ENCODE results near the gene PRMT1. TPM values are rescaled to one million over a fixed set of nuclear protein-coding genes. Genes with fewer than 3 reads are reported as not detected.
A peak's percentile ranks its signal among the peaks of the same experiment; 100 is the strongest.

Gene PRMT1
- polyA plus RNA-seq, 3 donors = 60.1 to 94.4 (median 74.3) TPM

DNA sequence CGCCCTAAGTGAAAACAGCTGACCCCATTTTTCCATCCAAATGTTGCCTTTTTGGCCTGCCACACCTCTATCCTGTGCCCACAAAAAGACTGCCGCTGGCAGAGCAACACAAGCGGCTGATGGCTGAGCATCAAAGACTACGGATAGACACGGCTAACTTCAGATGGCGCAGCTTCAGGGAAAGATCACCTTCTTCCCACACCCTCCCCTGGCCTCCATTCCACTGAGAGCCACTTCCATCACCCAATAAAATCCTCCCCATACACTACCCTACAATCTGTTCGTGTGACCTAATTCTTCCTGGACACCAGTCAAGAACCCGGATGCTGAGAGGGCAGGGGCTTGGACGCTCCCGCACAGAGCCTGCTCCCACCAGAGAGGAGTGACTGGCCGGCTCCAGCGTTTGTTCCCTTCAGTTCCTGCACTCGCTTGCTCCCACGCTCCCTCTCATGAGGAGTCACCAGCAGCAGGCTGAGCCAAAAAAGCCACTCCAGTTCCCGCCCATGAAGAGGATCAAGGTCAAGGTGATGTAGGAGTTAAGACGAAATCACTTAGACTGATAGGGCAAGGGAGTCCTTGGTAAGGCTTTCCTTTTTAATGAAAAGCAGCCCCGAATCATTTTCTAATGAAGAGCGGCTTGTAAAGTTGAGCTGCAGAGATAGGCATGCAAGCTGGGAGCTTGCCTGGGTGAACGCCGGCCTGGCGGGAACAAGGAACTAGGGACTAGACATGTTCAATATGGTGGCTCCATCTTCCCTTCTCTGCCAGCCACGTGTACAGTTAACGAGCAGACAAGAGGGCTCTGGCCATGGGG is 50.4 kb downstream of the PRMT1 start:
- Histone ChIP-seq H3K9me3 (replicated peaks in 1 of 2; ENCODE audit: control insufficient read depth in 1 of 2, insufficient read depth in 1 of 2, low read length in 2 of 2) (no peaks in the 10 kb centered on the region), H3K79me2 (ENCODE audit: insufficient read depth, low read length) (no peaks in the 10 kb centered on the region), H3K27ac (ENCODE audit: low read depth in 1 of 2, low read length in 2 of 2) (no peak overlapping the region), H3K4me1 (ENCODE audit: control insufficient read depth in 1 of 2, insufficient read depth in 2 of 2, low read length in 2 of 2) (peaks cover 0 to 2% of the 10 kb centered on the region in 2 donors), H4K20me1 (ENCODE audit: insufficient read depth, low read length) (no peaks in the 10 kb centered on the region), H2AFZ (ENCODE audit: insufficient read depth, low read depth, low read length, poor library complexity, severe bottlenecking) (no peak overlapping the region), H3K9ac (ENCODE audit: insufficient read depth, low read length, poor library complexity, severe bottlenecking) (no peak overlapping the region), H3K4me3 (replicated peaks in 1 of 3; ENCODE audit: low read depth in 2 of 3, low read length in 3 of 3) (no peak overlapping the region), H3K36me3 (replicated peaks in 1 of 2; ENCODE audit: control insufficient read depth in 1 of 2, insufficient read depth in 2 of 2, low read length in 2 of 2) (no peaks in the 10 kb centered on the region), H3K27me3 (ENCODE audit: control insufficient read depth in 2 of 2, insufficient read depth in 2 of 2, low read length in 2 of 2) (no peaks in the 10 kb centered on the region), H3K4me2 (replicated peaks; ENCODE audit: extremely low read depth, low read length, poor library complexity, severe bottlenecking) (no peak overlapping the region)
- Mint-ChIP-seq H3K4me1 (peaks cover 7% of the 10 kb centered on the region), H3K9me3 (peaks cover 0 to 7% (median 2%) of the 10 kb centered on the region in 7 donors), H3K4me3 (no peak overlapping the region), H3K36me3 (no peaks in the 10 kb centered on the region), H3K27me3 (ENCODE audit: low read depth in 3 of 3) (peaks cover 4 to 11% (median 4%) of the 10 kb centered on the region in 3 donors), H3K27ac (peak overlapping the region in 1 of 7 donors; percentile 11)
- TF ChIP-seq, protein P1, sequence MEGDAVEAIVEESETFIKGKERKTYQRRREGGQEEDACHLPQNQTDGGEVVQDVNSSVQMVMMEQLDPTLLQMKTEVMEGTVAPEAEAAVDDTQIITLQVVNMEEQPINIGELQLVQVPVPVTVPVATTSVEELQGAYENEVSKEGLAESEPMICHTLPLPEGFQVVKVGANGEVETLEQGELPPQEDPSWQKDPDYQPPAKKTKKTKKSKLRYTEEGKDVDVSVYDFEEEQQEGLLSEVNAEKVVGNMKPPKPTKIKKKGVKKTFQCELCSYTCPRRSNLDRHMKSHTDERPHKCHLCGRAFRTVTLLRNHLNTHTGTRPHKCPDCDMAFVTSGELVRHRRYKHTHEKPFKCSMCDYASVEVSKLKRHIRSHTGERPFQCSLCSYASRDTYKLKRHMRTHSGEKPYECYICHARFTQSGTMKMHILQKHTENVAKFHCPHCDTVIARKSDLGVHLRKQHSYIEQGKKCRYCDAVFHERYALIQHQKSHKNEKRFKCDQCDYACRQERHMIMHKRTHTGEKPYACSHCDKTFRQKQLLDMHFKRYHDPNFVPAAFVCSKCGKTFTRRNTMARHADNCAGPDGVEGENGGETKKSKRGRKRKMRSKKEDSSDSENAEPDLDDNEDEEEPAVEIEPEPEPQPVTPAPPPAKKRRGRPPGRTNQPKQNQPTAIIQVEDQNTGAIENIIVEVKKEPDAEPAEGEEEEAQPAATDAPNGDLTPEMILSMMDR (IDR thresholded peaks at IDR 0.05) = no peak
- intact Hi-C loops (cut with micrococcal nuclease) = no loop called here
- 97% methylated on average over 20 of the region's 23 CpGs for WGBS (ENCODE audit: insufficient coverage)
- DNase-seq = no peak

DNA sequence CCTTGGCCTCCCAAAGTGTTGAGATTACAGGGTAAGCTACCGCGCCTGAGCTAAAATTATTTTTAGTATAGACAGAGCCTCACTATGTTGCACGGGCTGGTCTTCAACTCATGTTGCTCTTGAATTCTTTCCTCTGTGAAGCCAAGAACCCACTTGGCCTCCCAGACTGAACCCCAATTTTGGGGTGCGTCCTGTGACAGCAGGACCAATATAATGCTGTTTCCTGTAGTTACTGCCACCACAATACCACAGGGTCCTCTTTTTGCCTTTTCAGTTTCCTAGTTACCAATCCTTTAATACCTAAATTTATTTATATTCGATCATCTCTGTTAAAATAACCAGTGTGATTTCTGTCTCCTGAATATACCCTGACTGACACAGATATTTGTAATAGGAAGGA is 53.1 kb downstream of the PRMT1 start:
- Histone ChIP-seq H3K36me3 (replicated peaks in 1 of 2; ENCODE audit: control insufficient read depth in 1 of 2, insufficient read depth in 2 of 2, low read length in 2 of 2) (no peaks in the 10 kb centered on the region), H4K20me1 (ENCODE audit: insufficient read depth, low read length) (no peaks in the 10 kb centered on the region), H3K79me2 (ENCODE audit: insufficient read depth, low read length) (no peaks in the 10 kb centered on the region), H3K27ac (ENCODE audit: low read depth in 1 of 2, low read length in 2 of 2) (no peak overlapping the region), H3K9me3 (replicated peaks in 1 of 2; ENCODE audit: control insufficient read depth in 1 of 2, insufficient read depth in 1 of 2, low read length in 2 of 2) (no peaks in the 10 kb centered on the region), H3K27me3 (ENCODE audit: control insufficient read depth in 2 of 2, insufficient read depth in 2 of 2, low read length in 2 of 2) (no peaks in the 10 kb centered on the region), H3K4me1 (ENCODE audit: control insufficient read depth in 1 of 2, insufficient read depth in 2 of 2, low read length in 2 of 2) (peaks cover 0 to 2% of the 10 kb centered on the region in 2 donors), H3K4me2 (replicated peaks; ENCODE audit: extremely low read depth, low read length, poor library complexity, severe bottlenecking) (no peak overlapping the region), H3K9ac (ENCODE audit: insufficient read depth, low read length, poor library complexity, severe bottlenecking) (no peak overlapping the region), H3K4me3 (replicated peaks in 1 of 3; ENCODE audit: low read depth in 2 of 3, low read length in 3 of 3) (no peak overlapping the region), H2AFZ (ENCODE audit: insufficient read depth, low read depth, low read length, poor library complexity, severe bottlenecking) (no peak overlapping the region)
- H3K36me3 Mint-ChIP-seq = no peaks in the 10 kb centered on the region
- intact Hi-C loops (cut with micrococcal nuclease) = no loop called here
- H3K4me3 Mint-ChIP-seq = no peak overlapping the region
- peaks cover 1 to 13% (median 4%) of the 10 kb centered on the region in 3 donors for H3K27me3 Mint-ChIP-seq (ENCODE audit: low read depth in 3 of 3)
- 4% methylated on average over 4 of the region's 5 CpGs for WGBS (ENCODE audit: insufficient coverage)
- H3K27ac Mint-ChIP-seq = no peak overlapping the region
- TF ChIP-seq, protein P1 (IDR thresholded peaks at IDR 0.05) = no peak
- H3K4me1 Mint-ChIP-seq = peaks cover 5% of the 10 kb centered on the region
- no peak for DNase-seq
- H3K9me3 Mint-ChIP-seq = peaks cover 0 to 7% (median 2%) of the 10 kb centered on the region in 7 donors

Small RNA genes lying within 50 kb of the gene (small RNA-seq; reads per million reads assigned to genes)
- gene MIR5088 (ENCODE audit: insufficient read length, low read depth) = not detected

Other genes with a start within 250 kb of the PRMT1 start
- gene SLC17A7, start 235.7 kb upstream of the PRMT1 start, polyA plus RNA-seq = under 1 TPM in 2 of 3 donors, not detected in 1; 0.04 to 0.09 TPM
- gene PIH1D1, start 225.5 kb upstream of the PRMT1 start, polyA plus RNA-seq = 100 to 1,000 TPM in 1 of 3 donors, 10 to 100 TPM in 2; 62.3 to 102 (median 83.9) TPM
- 10 to 100 TPM; 30.8 to 39.5 (median 31.2) TPM for gene ALDH16A1, start 224.0 kb upstream of the PRMT1 start, polyA plus RNA-seq
- 10 to 100 TPM in 1 of 3 donors, 1 to 10 TPM in 2; 5.0 to 13.8 (median 6.9) TPM for gene FLT3LG, start 203.1 kb upstream of the PRMT1 start, polyA plus RNA-seq
- gene RPL13A, start 189.7 kb upstream of the PRMT1 start, polyA plus RNA-seq = 1,000 to 10,000 TPM in 1 of 3 donors, 100 to 1,000 TPM in 2; 655 to 1,621 (median 663) TPM
- 1,000 to 10,000 TPM; 1,103 to 4,925 (median 1,481) TPM for gene RPS11, start 180.8 kb upstream of the PRMT1 start, polyA plus RNA-seq
- gene FCGRT, start 164.6 kb upstream of the PRMT1 start, polyA plus RNA-seq = 100 to 1,000 TPM; 720 to 930 (median 724) TPM
- gene RCN3, start 149.3 kb upstream of the PRMT1 start, polyA plus RNA-seq = 10 to 100 TPM in 1 of 3 donors, not detected in 2; 50.2 TPM
- 100 to 1,000 TPM in 1 of 3 donors, 10 to 100 TPM in 2; 63.4 to 120 (median 96.4) TPM for gene NOSIP, start 96.7 kb upstream of the PRMT1 start, polyA plus RNA-seq
- gene PRRG2, start 96.0 kb upstream of the PRMT1 start, polyA plus RNA-seq = under 1 TPM in 1 of 3 donors, not detected in 2; 0.49 TPM
- 1 to 10 TPM in 1 of 3 donors, under 1 TPM in 2; 0.04 to 3.3 (median 0.11) TPM for gene PRR12, start 86.1 kb upstream of the PRMT1 start, polyA plus RNA-seq
- 10 to 100 TPM; 74.9 to 91.7 (median 80.0) TPM for gene RRAS, start 37.1 kb upstream of the PRMT1 start, polyA plus RNA-seq
- 1 to 10 TPM in 1 of 3 donors, under 1 TPM in 2; 0.39 to 7.5 (median 0.68) TPM for gene SCAF1, start 35.1 kb upstream of the PRMT1 start, polyA plus RNA-seq
- 100 to 1,000 TPM in 1 of 3 donors, 10 to 100 TPM in 2; 29.8 to 115 (median 41.1) TPM for gene IRF3, start 11.4 kb upstream of the PRMT1 start, polyA plus RNA-seq
- gene BCL2L12, start 11.3 kb upstream of the PRMT1 start, polyA plus RNA-seq = 10 to 100 TPM in 1 of 3 donors, 1 to 10 TPM in 2; 5.7 to 10.3 (median 8.6) TPM
- gene ADM5, start 12.3 kb downstream of the PRMT1 start, polyA plus RNA-seq = 1 to 10 TPM in 1 of 3 donors, not detected in 2; 1.2 TPM
- gene CPT1C, start 13.8 kb downstream of the PRMT1 start, polyA plus RNA-seq = not detected
- under 1 TPM; 0.37 to 0.81 (median 0.51) TPM for gene TSKS, start 86.0 kb downstream of the PRMT1 start, polyA plus RNA-seq
- 100 to 1,000 TPM in 1 of 3 donors, 10 to 100 TPM in 2; 12.1 to 117 (median 15.1) TPM for gene AP2A1, start 89.7 kb downstream of the PRMT1 start, polyA plus RNA-seq
- 10 to 100 TPM in 1 of 3 donors, 1 to 10 TPM in 2; 5.3 to 16.7 (median 5.3) TPM for gene FUZ, start 136.0 kb downstream of the PRMT1 start, polyA plus RNA-seq
- 10 to 100 TPM; 13.9 to 52.9 (median 18.5) TPM for gene MED25, start 141.0 kb downstream of the PRMT1 start, polyA plus RNA-seq
- 10 to 100 TPM; 18.3 to 67.9 (median 31.2) TPM for gene PTOV1, start 173.9 kb downstream of the PRMT1 start, polyA plus RNA-seq
- gene PNKP, start 190.3 kb downstream of the PRMT1 start, polyA plus RNA-seq = 10 to 100 TPM; 23.0 to 88.6 (median 30.2) TPM
- 10 to 100 TPM in 1 of 3 donors, 1 to 10 TPM in 2; 5.4 to 18.2 (median 6.6) TPM for gene AKT1S1, start 200.1 kb downstream of the PRMT1 start, polyA plus RNA-seq
- 10 to 100 TPM in 1 of 3 donors, 1 to 10 TPM in 2; 3.1 to 48.2 (median 4.5) TPM for gene TBC1D17, start 200.4 kb downstream of the PRMT1 start, polyA plus RNA-seq
- gene IL4I1, start 219.6 kb downstream of the PRMT1 start, polyA plus RNA-seq = 1 to 10 TPM; 5.6 to 7.6 (median 7.0) TPM